ENCODE results near the gene EHD4. TPM values are rescaled to one million over a fixed set of nuclear protein-coding genes. Genes with fewer than 3 reads are reported as not detected.

EHD4 gene
- total RNA-seq, 1 donor from 2014 or later: 18.8 TPM

DNA sequence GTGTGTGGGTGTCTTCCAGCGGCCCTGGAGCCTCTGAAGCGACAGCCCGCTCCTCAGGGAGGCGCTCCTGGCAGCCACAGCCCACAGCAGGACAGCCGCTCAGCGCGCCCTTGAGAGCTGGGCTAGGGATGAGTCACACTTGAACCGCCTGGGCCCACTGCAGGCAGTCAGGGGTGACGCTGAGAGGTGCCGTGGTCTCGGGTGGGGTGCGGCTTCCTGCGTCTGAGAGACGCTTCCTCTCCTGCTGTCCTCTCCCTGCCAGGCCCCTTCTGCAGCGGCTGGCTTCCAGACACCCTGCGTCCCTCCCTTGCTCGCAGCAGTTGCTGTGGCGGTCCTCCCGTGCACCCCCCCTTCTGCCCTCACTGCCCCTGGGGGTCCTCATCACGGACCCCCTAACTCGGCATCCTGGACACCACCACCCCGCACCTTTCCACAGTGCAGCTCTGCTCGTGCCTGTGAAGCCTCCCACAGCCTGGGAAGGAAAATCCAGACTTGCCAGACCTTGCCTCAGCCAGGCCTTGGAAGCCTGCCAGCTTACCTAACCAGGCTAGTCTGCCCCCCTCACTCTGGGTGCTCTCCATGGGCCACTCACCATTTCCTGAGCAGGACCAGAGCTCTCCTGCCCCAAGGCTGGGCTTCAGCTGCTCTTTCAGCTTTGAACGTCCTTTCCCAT, 77.4 kb downstream of the EHD4 start:
- peak overlapping the region; percentile 27 for H3K4me3 Mint-ChIP-seq

DNA sequence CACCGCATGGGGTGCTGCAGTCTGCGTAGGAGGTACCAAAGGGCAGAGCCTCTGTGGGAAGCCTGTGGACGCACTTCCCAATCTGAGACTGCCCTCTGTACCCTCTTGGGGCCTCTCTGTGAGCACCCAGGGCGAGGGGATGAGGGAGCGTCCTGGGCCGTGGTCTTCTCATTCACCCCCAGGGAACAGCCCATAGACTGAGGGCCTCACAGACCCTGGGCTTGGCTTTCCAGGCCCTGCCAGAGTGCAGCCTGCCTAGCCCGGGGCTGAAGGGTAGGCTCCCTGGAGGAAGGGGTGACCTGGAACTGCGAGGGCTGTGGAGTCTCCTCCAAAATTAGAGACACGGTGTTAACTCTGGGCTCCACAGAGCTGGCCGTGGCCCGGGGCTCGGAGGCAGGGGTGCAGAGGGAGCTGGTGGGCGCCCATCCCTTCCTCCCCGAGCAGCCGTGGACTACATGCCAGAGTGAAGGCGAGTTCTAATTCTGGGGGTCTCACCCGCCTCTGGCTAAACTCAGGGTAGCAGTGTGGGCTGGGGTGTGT, 78.0 kb downstream of the EHD4 start:
- Mint-ChIP-seq H3K36me3 (peaks cover 16% of the 10 kb centered on the region), H3K9me3 (no peaks in the 10 kb centered on the region), H3K4me1 (ENCODE audit: unreplicated experiment) (peaks cover 17% of the 10 kb centered on the region), H3K27me3 (no peaks in the 10 kb centered on the region), H3K4me3 (no peak overlapping the region), H3K27ac (no peak overlapping the region)
- DNase-seq (ENCODE audit: extremely low spot score, unreplicated experiment): no peak
- TF ChIP-seq, protein P1, sequence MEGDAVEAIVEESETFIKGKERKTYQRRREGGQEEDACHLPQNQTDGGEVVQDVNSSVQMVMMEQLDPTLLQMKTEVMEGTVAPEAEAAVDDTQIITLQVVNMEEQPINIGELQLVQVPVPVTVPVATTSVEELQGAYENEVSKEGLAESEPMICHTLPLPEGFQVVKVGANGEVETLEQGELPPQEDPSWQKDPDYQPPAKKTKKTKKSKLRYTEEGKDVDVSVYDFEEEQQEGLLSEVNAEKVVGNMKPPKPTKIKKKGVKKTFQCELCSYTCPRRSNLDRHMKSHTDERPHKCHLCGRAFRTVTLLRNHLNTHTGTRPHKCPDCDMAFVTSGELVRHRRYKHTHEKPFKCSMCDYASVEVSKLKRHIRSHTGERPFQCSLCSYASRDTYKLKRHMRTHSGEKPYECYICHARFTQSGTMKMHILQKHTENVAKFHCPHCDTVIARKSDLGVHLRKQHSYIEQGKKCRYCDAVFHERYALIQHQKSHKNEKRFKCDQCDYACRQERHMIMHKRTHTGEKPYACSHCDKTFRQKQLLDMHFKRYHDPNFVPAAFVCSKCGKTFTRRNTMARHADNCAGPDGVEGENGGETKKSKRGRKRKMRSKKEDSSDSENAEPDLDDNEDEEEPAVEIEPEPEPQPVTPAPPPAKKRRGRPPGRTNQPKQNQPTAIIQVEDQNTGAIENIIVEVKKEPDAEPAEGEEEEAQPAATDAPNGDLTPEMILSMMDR (conservative IDR thresholded peaks at IDR 0.05): no peak

More for the DNA sequence above, 77.4 kb downstream of the EHD4 start:
- Mint-ChIP-seq H3K27me3 (no peaks in the 10 kb centered on the region), H3K36me3 (peaks cover 18% of the 10 kb centered on the region), H3K4me1 (ENCODE audit: unreplicated experiment) (peaks cover 17% of the 10 kb centered on the region), H3K27ac (peak overlapping the region; percentile 51), H3K9me3 (no peaks in the 10 kb centered on the region)
- DNase-seq (ENCODE audit: extremely low spot score, unreplicated experiment): no peak
- TF ChIP-seq, protein P1 (conservative IDR thresholded peaks at IDR 0.05): no peak

DNA sequence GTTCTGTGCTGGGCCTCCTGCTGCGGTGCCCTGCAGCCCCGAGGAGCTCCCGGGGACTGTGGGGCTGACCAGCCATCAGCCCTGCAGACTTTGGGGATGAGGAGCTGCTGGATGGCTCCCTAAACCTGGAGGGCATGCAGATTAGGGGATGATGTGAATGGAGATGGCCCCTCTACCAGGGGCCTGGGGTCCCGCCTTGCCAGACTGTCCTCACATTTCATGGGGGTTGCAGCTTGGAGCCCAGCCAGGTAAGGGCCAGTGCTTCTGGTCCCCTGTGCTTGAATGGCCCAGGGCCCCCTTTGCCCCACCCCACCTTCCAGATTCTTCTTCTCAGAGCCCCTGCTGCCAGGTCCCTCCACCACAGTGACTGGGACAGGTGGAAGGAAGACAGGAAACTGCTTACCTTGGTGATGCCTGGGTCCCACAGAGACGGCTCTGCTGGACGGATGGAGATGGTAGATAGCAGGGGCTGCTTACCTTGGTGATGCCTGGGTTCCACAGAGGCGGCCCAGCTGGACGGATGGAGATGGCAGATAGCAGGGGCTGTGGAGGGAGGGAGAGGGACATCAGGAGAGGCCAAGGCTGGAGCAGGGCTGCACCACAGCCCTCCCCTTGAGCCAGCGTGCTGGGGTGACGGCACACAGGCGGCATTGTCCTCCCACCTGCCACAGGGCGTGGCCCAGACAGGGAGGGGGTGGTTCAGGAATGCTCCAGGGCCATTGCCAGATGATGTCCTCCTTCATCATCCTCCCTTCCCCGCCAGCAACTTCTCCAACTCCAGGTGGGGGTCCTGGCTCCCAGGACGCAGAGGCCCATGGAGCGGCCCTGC, 78.7 kb downstream of the EHD4 start, which contains the start of gene SPTBN5:
TSS of gene SPTBN5 (minus strand) at position 632 of the 829 bp plus-strand sequence. CDS start at position 76, 556 bp downstream.
- no peaks in the 10 kb centered on the region for H3K9me3 Mint-ChIP-seq
- H3K27me3 Mint-ChIP-seq: no peaks in the 10 kb centered on the region
- peaks cover 12% of the 10 kb centered on the region for H3K36me3 Mint-ChIP-seq
- no peak within 1 kb of the TSS for H3K4me3 Mint-ChIP-seq
- DNase-seq (ENCODE audit: extremely low spot score, unreplicated experiment): no peak
- H3K27ac Mint-ChIP-seq: no peak within 1 kb of the TSS
- TF ChIP-seq, protein P1 (conservative IDR thresholded peaks at IDR 0.05): no peak
- peaks cover 17% of the 10 kb centered on the region for H3K4me1 Mint-ChIP-seq (ENCODE audit: unreplicated experiment)

DNA sequence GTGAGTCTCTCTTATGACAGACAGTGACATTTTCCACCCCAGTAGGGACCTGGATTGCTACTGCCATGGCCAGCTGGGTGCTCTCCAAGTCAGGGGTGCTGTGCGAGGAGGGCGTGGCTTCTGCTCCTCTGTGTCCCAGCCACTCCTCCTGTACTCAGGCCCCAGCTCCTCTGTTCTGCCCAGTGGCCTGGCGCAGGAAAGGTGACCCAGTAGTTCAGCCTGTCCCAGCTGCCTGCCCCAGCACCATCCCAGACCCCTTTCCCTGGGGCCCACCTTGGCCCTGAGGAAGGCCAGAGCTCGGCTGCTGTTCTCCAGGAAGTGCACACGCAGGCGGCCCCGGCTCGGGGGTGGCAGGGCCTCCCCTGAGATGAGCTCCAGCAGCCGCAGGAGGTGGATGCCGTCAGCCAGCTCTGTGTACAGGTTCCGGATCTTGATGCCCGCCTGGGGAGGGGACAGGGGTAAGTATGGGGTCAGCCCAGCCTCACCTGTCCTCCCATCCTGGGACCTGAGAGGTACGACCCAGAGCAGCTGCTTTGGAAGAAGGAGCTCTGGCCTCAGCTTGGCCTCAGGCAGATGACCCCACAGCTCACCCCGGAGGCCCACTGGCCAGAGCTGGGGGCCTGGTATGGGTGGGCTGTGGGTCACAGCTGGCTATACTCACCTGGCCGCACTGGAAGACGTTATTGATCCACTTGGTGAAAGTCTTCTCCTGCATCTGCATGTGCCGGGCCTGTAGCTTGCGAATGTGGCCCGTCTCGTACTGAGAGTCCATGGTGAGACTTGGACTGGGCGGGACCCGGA, 79.5 kb downstream of the EHD4 start:
- Mint-ChIP-seq H3K9me3 (no peaks in the 10 kb centered on the region), H3K36me3 (peaks cover 8% of the 10 kb centered on the region), H3K27ac (no peak overlapping the region), H3K27me3 (no peaks in the 10 kb centered on the region), H3K4me3 (no peak overlapping the region), H3K4me1 (ENCODE audit: unreplicated experiment) (peaks cover 14% of the 10 kb centered on the region)
- DNase-seq (ENCODE audit: extremely low spot score, unreplicated experiment): no peak
- TF ChIP-seq, protein P1 (conservative IDR thresholded peaks at IDR 0.05): no peak

DNA sequence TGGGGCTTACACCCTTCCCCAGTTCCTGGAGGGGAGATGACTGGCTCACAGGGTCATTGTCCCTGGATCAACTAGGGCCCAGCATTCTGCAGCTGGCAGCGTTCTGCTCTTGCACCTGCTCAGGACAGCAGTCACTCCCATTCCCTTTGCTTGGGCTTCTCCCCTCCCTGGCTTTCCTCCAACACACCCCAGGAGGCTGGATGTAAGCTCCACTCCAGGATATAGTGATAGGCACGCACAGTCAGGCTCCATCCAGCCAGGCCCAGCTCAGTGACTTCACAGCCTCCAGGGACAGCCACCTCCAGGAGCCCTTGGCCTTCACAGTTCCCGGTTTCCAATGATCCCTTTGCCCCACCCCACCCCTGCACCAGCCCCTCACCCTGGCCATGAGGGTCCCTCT, 80.4 kb downstream of the EHD4 start:
- no peak overlapping the region for H3K4me3 Mint-ChIP-seq
- H3K27me3 Mint-ChIP-seq: no peaks in the 10 kb centered on the region
- H3K9me3 Mint-ChIP-seq: no peaks in the 10 kb centered on the region
- DNase-seq (ENCODE audit: extremely low spot score, unreplicated experiment): no peak
- TF ChIP-seq, protein P1 (conservative IDR thresholded peaks at IDR 0.05): no peak
- no peaks in the 10 kb centered on the region for H3K36me3 Mint-ChIP-seq
- H3K27ac Mint-ChIP-seq: no peak overlapping the region
- H3K4me1 Mint-ChIP-seq (ENCODE audit: unreplicated experiment): peaks cover 5% of the 10 kb centered on the region

All from type B pancreatic cell (in vitro differentiated cells).